GM18951 (cell line): ENCODE results near the gene TULP3.

Experiments used
- POLR2A ChIP-seq: IDR thresholded peaks from 4 replicates; pipeline ENCODE4 v1.6.1; 2011; ENCODE audit warnings: mild to moderate bottlenecking; ENCODE audit not compliant: insufficient read length, insufficient read depth; ENCODE audit errors: extremely low read depth
- in situ Hi-C: fragments of 300-500 bp; cut with MboI; formaldehyde crosslinking; loops from one replicate; pipeline ENCODE4 v1.12.0; 2022; ENCODE audit warnings: low sequenced_read_pairs, mixed read lengths, inconsistent platforms; ENCODE audit not compliant: unreplicated experiment

Gene TULP3, protein sequence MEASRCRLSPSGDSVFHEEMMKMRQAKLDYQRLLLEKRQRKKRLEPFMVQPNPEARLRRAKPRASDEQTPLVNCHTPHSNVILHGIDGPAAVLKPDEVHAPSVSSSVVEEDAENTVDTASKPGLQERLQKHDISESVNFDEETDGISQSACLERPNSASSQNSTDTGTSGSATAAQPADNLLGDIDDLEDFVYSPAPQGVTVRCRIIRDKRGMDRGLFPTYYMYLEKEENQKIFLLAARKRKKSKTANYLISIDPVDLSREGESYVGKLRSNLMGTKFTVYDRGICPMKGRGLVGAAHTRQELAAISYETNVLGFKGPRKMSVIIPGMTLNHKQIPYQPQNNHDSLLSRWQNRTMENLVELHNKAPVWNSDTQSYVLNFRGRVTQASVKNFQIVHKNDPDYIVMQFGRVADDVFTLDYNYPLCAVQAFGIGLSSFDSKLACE

DNA sequence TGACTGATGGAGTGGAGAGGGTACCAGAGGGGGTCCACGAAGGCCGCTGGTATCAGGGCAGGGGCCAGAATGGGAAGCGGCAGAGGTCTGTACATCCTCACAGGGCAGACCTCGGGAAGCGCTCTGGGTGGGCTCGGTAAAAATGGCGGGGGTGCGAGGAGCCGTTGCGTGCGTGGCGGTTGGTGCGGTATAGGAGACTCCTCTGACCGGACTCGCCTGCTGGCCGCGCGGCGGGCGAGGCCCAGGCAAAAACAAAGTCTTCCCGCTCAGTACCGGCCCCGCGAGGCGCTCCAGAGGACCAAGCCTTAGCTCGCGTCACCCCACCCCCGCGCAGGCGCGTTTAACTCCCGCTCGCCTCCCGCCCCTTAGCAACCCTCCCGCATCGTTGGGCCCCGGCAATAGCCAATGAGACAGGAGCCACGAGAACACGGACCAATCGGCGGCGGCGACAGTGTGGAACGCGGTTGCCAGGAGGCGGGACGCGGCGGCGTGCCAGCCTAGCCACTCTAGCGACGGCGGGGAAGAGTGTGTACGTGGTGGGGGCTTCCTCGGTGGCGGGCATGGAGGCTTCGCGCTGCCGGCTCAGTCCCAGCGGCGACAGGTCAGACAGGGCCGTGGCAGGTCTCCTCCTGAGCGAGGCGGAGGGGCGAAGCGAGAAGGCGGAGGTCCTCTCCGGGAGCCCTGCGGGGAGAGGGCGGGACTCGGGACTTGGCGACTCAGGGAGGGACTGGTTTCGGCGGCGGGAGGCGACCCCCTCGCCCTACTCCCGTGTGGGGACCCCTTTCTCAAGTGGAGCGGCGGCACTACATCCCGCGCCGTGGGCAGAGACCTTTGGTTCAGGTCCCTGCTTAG, at the start of gene TULP3:
TULP3 (plus strand) TSS at position 504 of the 852 bp plus-strand sequence; CDS start at position 561, 57 bp downstream.
- in situ Hi-C loops, result no loop called here
- TF ChIP-seq POLR2A, result peak; percentile 68

DNA sequence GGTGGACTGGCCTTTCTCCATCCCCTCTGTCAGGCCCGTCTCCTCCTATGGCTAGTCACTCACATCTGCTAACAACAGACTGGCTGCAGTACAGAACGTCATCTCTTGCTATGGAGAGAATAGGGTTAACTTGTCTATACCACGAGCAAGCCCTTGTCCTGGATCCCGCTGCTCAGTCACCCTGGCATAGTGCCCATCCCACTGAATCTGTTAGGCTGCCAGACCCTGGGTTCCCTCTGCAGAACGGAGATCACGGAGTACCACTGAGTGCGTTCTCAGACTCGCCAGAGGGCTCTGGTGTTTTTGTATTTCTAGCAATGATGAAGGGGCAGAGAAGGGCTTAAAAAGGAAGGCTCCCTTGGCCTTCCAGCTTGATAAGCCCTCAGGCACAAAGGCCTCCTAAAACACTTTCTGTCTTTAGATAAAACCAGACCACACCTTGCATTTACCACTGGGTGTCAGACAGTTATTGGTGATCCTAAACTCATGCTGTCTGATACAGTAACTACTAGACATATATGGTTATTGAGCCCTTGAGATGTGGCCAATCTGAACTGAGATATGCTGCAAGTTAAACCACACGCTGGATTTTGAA, 49.5 kb upstream of the TULP3 start:
- in situ Hi-C loops, result no loop called here
- TF ChIP-seq POLR2A, result no peak

DNA sequence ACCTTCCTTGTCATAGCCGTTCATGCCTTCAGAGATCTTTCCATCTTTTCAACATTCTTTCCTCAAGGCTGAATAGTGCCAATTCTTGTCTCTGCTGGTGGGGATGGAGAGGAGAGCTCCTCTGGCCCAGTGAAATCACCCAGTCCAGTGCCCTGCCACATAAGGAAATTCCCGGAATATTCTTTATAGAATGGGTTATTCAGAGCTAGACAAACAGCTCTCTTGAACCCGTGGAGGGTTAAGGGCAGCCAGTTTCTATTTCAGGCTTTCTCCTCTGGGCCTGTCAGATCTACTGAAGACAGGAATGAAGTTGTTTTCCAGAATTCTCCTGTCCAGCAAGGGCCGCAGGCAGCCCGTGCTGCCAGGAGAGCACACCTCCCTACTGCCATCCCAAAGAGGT, 47.7 kb upstream of the TULP3 start:
- TF ChIP-seq POLR2A, result no peak
- in situ Hi-C loops, result no loop called here

DNA sequence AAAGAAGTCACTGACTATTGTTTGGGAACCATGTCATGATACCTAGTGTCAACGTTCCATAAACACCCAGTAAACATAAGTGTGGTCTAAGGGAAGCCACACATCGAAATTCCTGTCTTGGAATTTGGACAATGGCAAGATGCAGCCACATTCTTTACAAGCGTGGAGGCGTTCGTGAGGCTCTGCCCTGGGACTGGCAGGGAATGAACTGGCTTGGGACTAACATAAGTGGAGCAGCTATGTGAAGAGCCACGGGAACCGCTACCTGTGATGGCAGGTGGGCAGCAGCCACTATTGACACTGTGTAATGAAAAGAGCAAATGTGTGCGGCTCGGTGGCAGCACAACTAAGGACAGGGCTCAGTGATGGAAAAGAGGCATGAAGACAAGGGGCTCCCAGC, 45.9 kb upstream of the TULP3 start:
- TF ChIP-seq POLR2A, result no peak
- in situ Hi-C loops, result no loop called here

DNA sequence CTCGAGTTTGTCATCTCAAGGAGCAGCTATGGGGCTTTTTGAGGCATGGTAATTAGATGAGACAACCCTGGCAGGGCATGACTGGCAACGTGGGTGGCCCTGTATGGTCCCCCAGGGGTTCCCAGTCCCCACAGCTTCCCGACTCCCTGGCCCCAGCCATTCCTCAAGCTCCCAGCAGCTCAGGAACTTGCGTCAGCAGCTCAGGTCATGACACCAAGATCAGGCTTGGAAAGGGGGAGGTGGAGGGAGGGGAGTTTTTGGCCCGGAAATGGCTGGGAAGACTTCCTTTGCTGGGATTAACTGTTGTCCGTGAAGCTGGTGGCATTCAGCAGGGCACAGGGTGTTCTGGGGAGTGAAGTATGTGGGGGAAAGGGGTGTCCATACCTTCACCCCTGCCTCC, 45.4 kb upstream of the TULP3 start:
- in situ Hi-C loops, result no loop called here

DNA sequence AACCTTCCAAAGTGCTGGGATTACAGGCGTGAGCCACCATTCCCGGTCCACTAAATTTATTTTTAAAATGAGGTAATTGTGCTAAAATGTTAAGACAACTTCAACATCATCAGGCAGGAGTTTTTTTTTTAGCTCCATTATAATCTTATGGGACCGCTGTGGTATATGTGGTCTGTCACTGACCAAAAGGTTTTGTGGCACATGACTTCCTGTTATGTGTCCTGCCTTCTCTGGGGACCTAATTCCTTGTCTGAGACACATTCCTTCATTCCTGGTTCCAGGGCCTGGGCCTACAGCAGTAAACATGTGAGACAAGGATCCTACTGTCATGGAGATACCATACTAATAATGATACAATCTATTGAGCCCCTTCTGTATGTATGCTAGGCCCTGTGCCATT, 38.8 kb upstream of the TULP3 start:
- no peak for TF ChIP-seq POLR2A
- in situ Hi-C loops, result loop anchor here (25.0 kb wide), 1 partner anchor 185 kb away; no protein-coding TSS in a partner anchor

More for the DNA sequence above, 45.4 kb upstream of the TULP3 start:
- TF ChIP-seq POLR2A, result no peak

DNA sequence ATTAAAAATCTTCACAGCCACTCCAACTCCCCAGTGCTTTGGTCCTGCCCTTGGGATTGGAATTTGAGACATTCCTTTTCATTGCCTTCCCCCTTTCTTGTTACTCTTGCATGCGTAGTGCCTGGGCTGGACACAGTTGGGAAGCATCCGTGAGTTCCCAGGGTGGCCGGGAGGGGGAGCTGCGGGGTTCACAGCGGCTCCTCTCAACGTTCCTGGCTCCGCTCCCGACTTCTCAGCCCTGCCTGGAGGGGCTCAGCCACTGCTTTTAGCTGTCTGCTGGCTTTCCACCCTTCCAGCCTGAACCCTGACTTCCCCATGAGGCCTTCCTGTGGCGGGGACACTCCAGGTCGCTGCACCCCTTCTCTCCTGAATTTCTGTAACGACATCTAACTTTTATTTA, 37.1 kb upstream of the TULP3 start:
- in situ Hi-C loops, result loop anchor here (25.0 kb wide), 1 partner anchor 184 kb away; no protein-coding TSS in a partner anchor
- TF ChIP-seq POLR2A, result no peak

DNA sequence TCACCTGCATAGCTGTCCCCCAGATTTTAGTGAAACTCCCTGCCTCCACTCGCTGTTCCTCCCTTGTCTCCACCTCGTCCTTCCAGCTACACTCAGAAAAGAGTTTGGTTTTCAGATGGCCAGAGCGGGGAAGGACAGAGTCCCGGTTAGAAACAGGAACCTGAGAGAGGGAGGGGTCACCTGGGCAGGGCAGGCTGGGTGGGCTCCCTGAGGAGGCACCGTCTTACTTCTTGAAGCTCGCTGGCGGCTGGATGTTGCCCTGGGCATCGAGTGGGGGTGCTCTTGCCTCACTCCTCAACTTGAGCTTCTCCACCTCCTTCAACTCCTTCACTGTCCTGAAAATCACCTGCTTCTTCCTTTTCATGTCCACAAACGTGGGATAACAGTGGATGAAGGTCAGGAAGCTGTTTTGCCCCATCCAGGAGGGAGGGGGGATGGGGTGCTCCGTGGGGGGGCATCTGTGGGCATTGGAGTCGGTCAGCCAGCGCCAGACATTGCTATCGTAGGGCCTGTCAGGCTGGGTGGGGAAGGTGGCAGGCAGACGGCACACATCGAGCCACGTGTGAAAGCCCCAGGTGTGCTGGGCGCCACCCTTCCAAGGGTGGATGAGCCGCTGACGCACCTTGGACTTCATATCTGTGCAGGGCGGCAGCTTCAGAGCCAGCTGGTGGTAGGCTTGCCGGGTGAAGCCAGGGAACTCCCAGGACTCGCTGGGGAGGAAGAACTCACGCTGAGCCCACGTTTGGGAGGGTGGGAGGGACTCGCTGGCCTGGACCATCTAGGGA, 35.8 kb upstream of the TULP3 start:
- no peak for TF ChIP-seq POLR2A

DNA sequence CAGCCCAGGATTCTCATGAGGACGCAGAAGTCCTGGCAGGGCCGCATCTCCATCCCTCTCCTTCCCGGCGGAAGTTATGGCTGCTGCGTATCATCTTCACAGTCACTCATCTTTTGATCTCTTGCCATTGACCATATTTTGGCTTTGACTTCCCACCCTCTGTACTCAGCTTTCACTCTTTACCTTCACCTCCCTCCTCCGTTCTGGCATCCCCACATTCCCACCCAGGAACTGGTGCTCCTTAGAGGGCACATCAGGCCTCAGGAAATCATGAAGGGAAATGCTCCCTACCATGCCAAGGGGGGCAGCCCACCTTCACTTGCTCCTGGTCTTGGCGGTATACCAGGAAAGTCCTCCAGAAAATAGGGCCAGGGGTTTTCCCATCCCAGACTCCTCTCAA, 35.1 kb upstream of the TULP3 start:
- TF ChIP-seq POLR2A, result no peak
- in situ Hi-C loops, result loop anchor here (25.0 kb wide), 1 partner anchor 182 kb away; no protein-coding TSS in a partner anchor

More for the DNA sequence above, 35.8 kb upstream of the TULP3 start:
- in situ Hi-C loops, result loop anchor here (25.0 kb wide), 1 partner anchor 182 kb away; no protein-coding TSS in a partner anchor

DNA sequence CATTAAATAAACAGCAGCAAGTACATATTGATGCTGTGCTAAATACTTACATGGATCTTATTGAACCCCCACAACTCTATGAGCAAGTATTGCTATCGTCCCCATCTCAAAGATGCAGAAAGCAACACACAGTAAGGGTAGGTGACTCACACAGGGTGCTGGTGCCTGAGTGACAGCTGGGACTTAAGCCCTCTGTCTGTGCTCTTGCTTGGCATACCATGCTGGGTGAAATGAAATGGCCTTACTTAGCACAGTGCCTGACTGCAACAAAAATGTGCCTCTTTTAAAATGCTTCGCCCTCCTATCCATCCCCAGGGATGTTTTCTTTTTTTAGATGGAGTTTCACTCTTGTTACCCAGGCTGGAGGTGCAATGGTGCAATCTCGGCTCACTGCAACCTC, 34.6 kb upstream of the TULP3 start:
- in situ Hi-C loops, result loop anchor here (25.0 kb wide), 1 partner anchor 181 kb away; no protein-coding TSS in a partner anchor
- TF ChIP-seq POLR2A, result no peak

DNA sequence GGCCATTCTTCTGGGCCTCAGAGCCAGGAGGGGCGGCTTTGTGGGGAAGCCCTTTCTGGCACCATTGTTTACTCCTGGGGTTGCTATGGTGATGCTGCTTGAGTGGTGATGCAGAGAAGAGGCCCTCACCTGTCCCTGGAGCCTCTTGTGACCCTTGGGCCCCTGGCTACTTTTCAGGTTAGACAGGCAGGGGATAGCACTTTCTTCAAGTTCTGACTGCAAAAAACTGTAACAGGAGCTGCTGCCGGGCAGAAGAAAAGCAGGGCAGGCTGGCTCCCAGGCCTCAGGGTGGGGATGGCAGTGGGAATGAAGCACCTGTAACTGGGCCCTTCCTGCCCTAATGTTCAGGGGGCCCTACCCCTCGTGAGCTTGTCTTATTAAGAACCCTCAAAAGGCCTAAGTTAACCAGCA, 33.7 kb upstream of the TULP3 start, which contains the start of gene TEX52:
TEX52 (minus strand) TSS at position 19 of the 411 bp plus-strand sequence; CDS start at position 6, 13 bp downstream.
- no peak for TF ChIP-seq POLR2A
- in situ Hi-C loops, result loop anchor here (25.0 kb wide), 1 partner anchor 180 kb away; no protein-coding TSS in a partner anchor

DNA sequence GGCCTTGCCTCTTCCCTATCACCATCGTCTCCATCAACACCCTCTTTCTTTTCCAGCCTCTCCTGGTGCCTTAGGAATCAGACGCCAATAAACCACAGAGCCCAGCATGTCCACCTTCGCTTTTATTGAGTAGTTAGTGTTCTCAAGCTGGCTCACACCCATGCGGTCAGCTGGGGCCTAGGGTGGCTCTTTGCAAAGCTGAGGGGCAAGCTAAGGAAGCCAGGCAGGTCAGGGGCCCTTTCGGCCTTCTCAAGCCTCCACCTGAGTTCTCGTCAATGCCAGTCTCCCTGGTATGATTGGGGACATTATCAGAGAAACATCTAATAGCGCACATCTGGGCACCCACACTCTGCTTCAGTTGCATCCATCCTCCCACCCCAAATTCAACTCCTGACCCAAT, 33.1 kb upstream of the TULP3 start:
- TF ChIP-seq POLR2A, result no peak
- in situ Hi-C loops, result loop anchor here (25.0 kb wide), 1 partner anchor 180 kb away; no protein-coding TSS in a partner anchor
